HEK293T (cell line): ENCODE data around the gene PPCS.

ENCODE experiments used
- CTCF ChIA-PET: fragments of 350-600 bp; formaldehyde crosslinking; extraction: SDS; loops from one replicate; lab custom pipeline; 2021; ENCODE audit warnings: antibody characterized with exemption, inconsistent platforms; lab: Yijun Ruan, JAX
- POLR2A ChIA-PET: fragments of 350-600 bp; formaldehyde crosslinking; extraction: SDS; loops from one replicate; lab custom pipeline; 2020; ENCODE audit warnings: antibody characterized with exemption, inconsistent platforms; lab: Yijun Ruan, JAX
- DNase-seq: peaks from one replicate; pipeline ENCODE4 v3.0.0; 2012; ENCODE audit warnings: mixed read lengths; ENCODE audit errors: extremely low spot score
- ARNT ChIP-seq: fragments of 450-650 bp; IDR thresholded peaks from 2 replicates; pipeline ENCODE4 v1.6.1; 2017; ENCODE audit warnings: mild to moderate bottlenecking
- BHLHE40 ChIP-seq: fragments of 450-650 bp; IDR thresholded peaks from 2 replicates; pipeline ENCODE4 v1.6.1; 2016; ENCODE audit warnings: mild to moderate bottlenecking, moderate library complexity, borderline replicate concordance
- CTBP1 ChIP-seq: fragments of 450-650 bp; IDR thresholded peaks from 2 replicates; pipeline ENCODE4 v1.6.1; 2016; ENCODE audit warnings: borderline replicate concordance
- ELF4 ChIP-seq: fragments of 450-650 bp; IDR thresholded peaks from 2 replicates; pipeline ENCODE4 v1.6.1; 2017; ENCODE audit warnings: antibody characterized with exemption
- FOXA1 ChIP-seq: fragments of 450-650 bp; IDR thresholded peaks from 2 replicates; pipeline ENCODE4 v1.6.1; 2016; ENCODE audit warnings: mild to moderate bottlenecking
- FOXK2 ChIP-seq: fragments of 450-650 bp; IDR thresholded peaks from 2 replicates; pipeline ENCODE4 v1.6.1; 2016; ENCODE audit warnings: mild to moderate bottlenecking
- FOXM1 ChIP-seq: fragments of 450-650 bp; IDR thresholded peaks from 2 replicates; pipeline ENCODE4 v1.6.1; 2017; ENCODE audit warnings: mild to moderate bottlenecking, borderline replicate concordance
- HDGF ChIP-seq: fragments of 450-650 bp; IDR thresholded peaks from 2 replicates; pipeline ENCODE4 v1.6.1; 2017; ENCODE audit warnings: antibody characterized with exemption, borderline replicate concordance
- L3MBTL2 ChIP-seq: fragments of 450-650 bp; conservative IDR thresholded peaks from 2 replicates; pipeline ENCODE4 v1.6.1; 2016; ENCODE audit warnings: mild to moderate bottlenecking
- LEF1 ChIP-seq: fragments of 450-650 bp; IDR thresholded peaks from 2 replicates; pipeline ENCODE4 v1.6.1; 2017; ENCODE audit warnings: mild to moderate bottlenecking, borderline replicate concordance
- NFRKB ChIP-seq: fragments of 450-650 bp; IDR thresholded peaks from 2 replicates; pipeline ENCODE4 v1.6.1; 2016; ENCODE audit warnings: mild to moderate bottlenecking, moderate library complexity
- PKNOX1 ChIP-seq: fragments of 450-650 bp; IDR thresholded peaks from 2 replicates; pipeline ENCODE4 v1.6.1; 2016
- SP1 ChIP-seq: fragments of 450-650 bp; IDR thresholded peaks from 2 replicates; pipeline ENCODE4 v1.6.1; 2017
- SUZ12 ChIP-seq: fragments of 450-650 bp; IDR thresholded peaks from 2 replicates; pipeline ENCODE4 v1.6.1; 2016; ENCODE audit warnings: mild to moderate bottlenecking
- TARDBP ChIP-seq: fragments of 450-650 bp; IDR thresholded peaks from 2 replicates; pipeline ENCODE4 v1.6.1; 2016
- ZNF384 ChIP-seq: fragments of 450-650 bp; IDR thresholded peaks from 2 replicates; pipeline ENCODE4 v1.6.1; 2016

PPCS gene

GRCh38 chr1:42442662-42443061, 13.7 kb upstream of the PPCS start:
- CTCF ChIA-PET: no interaction called here
- no peak for DNase-seq
- POLR2A ChIA-PET: no interaction called here

GRCh38 chr1:42449256-42449655, 7.1 kb upstream of the PPCS start:
- ChIA-PET POLR2A (no interaction called here), CTCF (no interaction called here)
- DNase-seq: no peak
- TF ChIP-seq FOXM1 (no peak), L3MBTL2 (no peak), HDGF (no peak), ARNT (no peak), FOXA1 (no peak), ZNF384 (no peak), NFRKB (no peak), BHLHE40 (no peak), SP1 (no peak), ELF4 (no peak), SUZ12 (no peak), FOXK2 (no peak), CTBP1 (no peak), PKNOX1 (no peak), TARDBP (no peak), LEF1 (no peak)

More at GRCh38 chr1:42442662-42443061, 13.7 kb upstream of the PPCS start:
- TF ChIP-seq CTBP1: no peak
- TF ChIP-seq SP1: no peak
- TF ChIP-seq BHLHE40: no peak
- no peak for TF ChIP-seq FOXM1
- no peak for TF ChIP-seq ELF4
- TF ChIP-seq SUZ12: no peak

- ChIA-PET POLR2A (no interaction called here), CTCF (interaction anchor here (0.7 kb wide), 1 partner anchor 9 kb away, joined by 3 read pairs; no protein-coding TSS in a partner anchor)
- no peak for DNase-seq
- TF ChIP-seq BHLHE40: no peak
- TF ChIP-seq FOXK2: no peak
- no peak for TF ChIP-seq L3MBTL2
- no peak for TF ChIP-seq SP1
- TF ChIP-seq FOXA1: no peak
- TF ChIP-seq TARDBP: no peak
- no peak for TF ChIP-seq ZNF384
- TF ChIP-seq ELF4: no peak
- no peak for TF ChIP-seq PKNOX1
- no peak for TF ChIP-seq NFRKB
- TF ChIP-seq ARNT: no peak
- TF ChIP-seq LEF1: no peak
Observed at GRCh38 chr1:42450061-42450460, 6.3 kb upstream of the PPCS start.

- no peak for DNase-seq
- POLR2A ChIA-PET: no interaction called here
- CTCF ChIA-PET: no interaction called here
- TF ChIP-seq ELF4: no peak
Observed at GRCh38 chr1:42453386-42453785, 3.0 kb upstream of the PPCS start.

- CTCF ChIA-PET: interaction anchor here (0.6 kb wide), 2 partner anchors 25 to 80 kb away, joined by 3 read pairs; no protein-coding TSS in a partner anchor
- DNase-seq: no peak
- TF ChIP-seq LEF1: no peak
- TF ChIP-seq SUZ12: no peak
- TF ChIP-seq FOXM1: no peak
- no peak for TF ChIP-seq NFRKB
- no peak for TF ChIP-seq ZNF384
- no peak for TF ChIP-seq L3MBTL2
- no peak for TF ChIP-seq ELF4
- no peak for TF ChIP-seq ARNT
- TF ChIP-seq TARDBP: no peak
- no peak for TF ChIP-seq CTBP1
- TF ChIP-seq SP1: no peak
- TF ChIP-seq PKNOX1: no peak
- no peak for TF ChIP-seq HDGF
- POLR2A ChIA-PET: no interaction called here
Observed at GRCh38 chr1:42454403-42454802, 1.9 kb upstream of the PPCS start.

- CTCF ChIA-PET: no interaction called here
- POLR2A ChIA-PET: interaction anchor here (0.8 to 1.6 kb wide), 9 partner anchors 10 to 310 kb away, joined by 3 to 9 read pairs (median 3); partner anchors contain the start of genes C1orf50, P3H1 and RIMKLA
- peak; percentile 58 for DNase-seq
- TF ChIP-seq CTBP1: no peak
- no peak for TF ChIP-seq LEF1
- peak; percentile 93 for TF ChIP-seq ELF4
- no peak for TF ChIP-seq FOXK2
- TF ChIP-seq ARNT: no peak
Observed at GRCh38 chr1:42456754-42457089, 379 bp downstream of the PPCS start.

GRCh38 chr1:42461196-42461595, 4.9 kb downstream of the PPCS start:
- DNase-seq: no peak
- ChIA-PET CTCF (interaction anchor here (0.6 kb wide), 1 partner anchor 704 kb away, joined by 3 read pairs; no protein-coding TSS in a partner anchor), POLR2A (no interaction called here)
- TF ChIP-seq CTBP1 (no peak), FOXK2 (no peak), LEF1 (no peak), ARNT (no peak), L3MBTL2 (no peak), ZNF384 (no peak), NFRKB (no peak), FOXA1 (no peak), PKNOX1 (no peak), FOXM1 (no peak), ELF4 (no peak), SUZ12 (no peak), HDGF (no peak), SP1 (no peak), BHLHE40 (no peak), TARDBP (no peak)
